Fibroblast of skin of left quadriceps (primary cell): ENCODE results near the gene RSPH3.
"Not testable (repeated sequence)": the region's sequence is repeated elsewhere in the genome, so short reads cannot be mapped to it uniquely, and the experiment has no call there.

Experiments used
- DNase-seq, 2 experiments: peaks; one replicate each; pipeline ENCODE4 v3.0.0-alpha.2; 2013; ENCODE audit warnings: low read depth in 2 of 2

The RSPH3 gene

DNA sequence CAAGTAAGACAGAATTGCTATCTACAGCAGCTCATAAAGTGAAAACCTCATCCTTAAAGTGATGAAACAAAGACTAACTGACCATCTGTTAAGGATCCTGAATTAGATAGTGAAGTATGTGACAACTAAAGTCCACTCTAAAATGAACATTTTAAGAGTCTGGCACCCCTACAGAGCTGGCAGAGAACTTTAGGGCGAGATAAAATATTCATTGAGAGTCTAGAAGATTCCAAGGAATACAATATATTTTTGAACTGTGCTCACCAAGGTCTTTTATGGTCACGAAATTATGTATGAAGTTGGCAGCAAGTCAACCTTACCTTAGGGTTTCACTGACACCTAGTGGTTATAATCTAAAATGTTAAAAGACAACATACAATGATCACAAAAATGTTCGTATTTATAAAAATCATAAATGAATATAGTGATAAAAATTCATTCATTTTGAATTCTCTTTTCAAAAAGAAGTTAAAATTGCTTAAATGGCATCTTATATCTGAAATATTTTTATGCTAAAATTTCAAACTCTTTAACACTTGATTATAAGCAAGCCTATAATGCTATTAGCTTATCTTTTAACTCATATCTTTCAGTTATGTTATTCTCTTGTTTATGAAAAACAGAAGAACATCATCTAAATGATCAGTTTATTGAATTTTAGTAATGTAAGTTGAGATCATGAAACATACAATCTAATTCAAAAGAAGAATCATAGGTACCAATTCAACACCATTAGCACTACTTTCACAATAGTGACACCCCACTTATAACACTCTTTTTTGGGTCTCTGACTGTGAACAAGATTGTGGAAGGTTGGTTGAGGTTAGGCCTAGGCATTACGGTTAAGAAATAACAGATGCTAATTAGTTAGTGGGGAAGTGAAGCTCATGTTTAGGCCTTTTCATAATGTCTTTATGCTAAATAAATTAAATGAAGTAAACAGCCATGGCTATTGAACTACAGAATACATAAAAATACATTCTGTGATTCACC, 27.5 kb downstream of the RSPH3 start:
- DNase-seq, result peak; percentile 39 to 40

GRCh38 chr6:158970640-158971275, 29.2 kb downstream of the RSPH3 start:
- DNase-seq, result no peak

DNA sequence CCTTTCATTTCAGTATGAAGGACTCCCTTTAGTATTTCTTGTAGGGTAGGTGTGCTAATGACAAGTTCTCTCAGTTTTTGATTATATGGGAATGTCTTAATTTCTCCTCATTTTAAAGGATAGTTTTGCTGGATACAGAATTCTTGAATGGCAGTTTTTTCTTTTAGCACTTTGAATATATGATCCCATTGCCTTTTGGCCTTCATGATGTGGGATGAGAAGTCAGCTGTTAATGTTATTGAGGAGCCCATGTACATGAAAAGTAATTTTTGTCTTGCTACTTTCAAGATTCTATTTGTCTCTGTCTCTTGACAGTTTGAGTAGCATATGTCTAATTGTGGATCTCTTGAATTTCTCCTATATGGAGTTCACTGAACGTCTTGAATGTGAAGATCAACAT, 30.9 kb downstream of the RSPH3 start:
- DNase-seq, result no peak

DNA sequence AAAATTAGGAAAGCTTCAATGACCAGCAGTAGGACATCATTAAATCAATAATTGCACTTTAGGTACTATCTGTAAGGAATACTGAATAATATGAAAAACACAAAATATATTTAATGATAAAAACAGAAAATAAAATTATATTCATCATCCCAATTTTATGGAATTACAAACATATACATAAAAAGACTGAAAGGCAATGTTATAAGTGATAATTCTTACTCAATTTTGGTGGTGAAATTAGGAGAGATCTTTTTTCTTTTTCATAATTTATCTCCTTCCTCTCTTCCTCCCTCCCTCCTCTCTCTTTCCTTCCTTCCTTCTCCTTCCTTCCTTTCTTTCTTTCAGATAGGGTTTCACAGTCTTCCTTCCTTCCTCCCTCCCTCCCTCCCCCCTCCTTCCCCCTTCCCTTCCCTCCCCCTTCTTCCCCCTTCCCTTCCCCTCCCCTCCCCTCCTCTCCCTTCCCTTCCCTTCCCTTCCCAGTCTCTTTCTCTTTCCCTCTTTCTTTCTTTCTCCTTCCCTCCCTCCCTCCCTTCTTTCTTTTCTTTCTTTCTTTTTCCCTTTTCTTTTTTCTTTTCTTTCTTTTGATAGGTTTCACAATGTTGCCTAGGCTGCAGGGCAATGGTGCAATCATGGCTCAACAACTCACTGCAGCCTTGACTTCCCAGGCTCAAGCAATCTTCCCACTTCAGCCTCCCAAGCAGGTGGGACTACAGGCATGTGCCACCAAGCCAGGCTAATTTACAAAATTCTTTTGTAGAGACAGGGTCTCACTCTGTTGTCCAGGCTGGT, 36.8 kb downstream of the RSPH3 start:
- no peak for DNase-seq

DNA sequence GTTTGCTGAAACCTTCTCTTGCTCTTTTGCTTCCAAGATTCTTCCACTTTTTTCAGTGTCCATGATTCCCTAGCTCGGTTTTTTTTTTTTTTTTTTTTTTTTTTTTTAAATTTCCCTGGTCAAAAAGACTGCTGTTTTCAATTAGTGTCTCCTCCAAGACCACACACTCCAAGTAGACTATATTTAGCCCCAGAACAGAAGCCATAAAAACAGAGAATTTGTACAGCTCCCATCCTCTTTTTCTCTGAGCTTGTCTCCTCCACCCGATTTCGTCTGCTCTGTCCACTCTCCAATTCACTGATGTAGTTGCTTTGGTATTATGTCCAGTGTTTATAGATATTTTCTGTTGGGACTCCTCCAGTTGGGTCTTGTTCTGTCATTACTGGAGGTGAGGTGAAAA, 37.6 kb downstream of the RSPH3 start:
- DNase-seq, result peak; percentile 17 to 32

GRCh38 chr6:158960026-158960425, 40.0 kb downstream of the RSPH3 start:
- no peak for DNase-seq

GRCh38 chr6:158959552-158959951, 40.5 kb downstream of the RSPH3 start:
- no peak for DNase-seq

GRCh38 chr6:158958504-158959386, 41.3 kb downstream of the RSPH3 start:
- no peak for DNase-seq

GRCh38 chr6:158955255-158955654, 44.7 kb downstream of the RSPH3 start:
- DNase-seq, result no peak

DNA sequence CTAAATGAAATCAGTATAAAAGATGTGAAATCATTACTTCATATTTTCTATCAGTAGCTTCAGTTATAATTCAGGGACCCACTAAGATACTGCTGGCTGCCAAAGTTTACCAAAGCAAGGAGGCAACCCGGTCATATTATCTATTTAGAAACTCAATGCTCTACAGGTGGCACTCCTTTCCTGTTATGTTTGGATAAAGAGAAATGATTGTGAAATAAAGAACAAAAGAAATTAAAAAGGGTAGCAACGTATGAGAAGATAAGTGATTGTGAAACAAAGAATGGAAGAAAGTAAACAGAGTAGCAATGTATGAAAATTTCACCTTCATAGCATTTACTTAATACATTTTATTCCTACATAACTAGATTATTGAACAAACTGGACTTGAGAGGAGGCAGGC, 45.2 kb downstream of the RSPH3 start:
- DNase-seq, result no peak

DNA sequence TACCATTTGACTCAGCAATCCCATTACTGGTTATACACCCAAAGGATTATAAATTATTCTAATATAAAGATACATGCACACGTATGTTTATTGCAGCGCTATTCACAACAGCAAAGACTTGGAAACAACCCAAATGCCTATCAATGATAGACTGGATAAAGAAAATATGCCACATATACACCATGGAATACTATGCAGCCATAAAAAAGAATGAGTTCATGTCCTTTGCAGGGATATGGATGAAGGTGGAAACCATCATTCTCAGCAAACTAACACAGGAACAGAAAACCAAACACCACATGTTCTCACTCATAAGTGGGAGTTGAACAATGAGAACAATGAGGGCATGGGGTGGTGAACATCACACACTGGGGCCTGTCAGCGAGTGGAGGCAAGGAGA, 48.0 kb downstream of the RSPH3 start:
- not testable (repeated sequence) for DNase-seq

DNA sequence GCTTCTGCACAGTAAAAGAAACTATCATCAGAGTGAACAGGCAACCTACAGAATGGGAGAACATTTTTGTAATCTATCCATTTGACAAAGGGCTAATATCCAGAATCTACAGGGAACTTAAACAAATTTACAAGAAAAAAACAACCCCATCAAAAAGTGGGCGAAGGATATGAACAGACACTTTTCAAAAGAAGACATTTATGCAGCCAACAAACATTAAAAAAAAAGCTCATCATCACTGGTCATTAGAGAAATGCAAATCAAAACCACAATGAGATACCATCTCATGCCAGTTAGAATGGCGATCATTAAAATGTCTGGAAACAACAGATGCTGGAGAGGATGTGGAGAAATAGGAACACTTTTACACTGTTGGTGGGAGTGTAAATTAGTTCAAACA, 48.4 kb downstream of the RSPH3 start:
- not testable (repeated sequence) for DNase-seq

DNA sequence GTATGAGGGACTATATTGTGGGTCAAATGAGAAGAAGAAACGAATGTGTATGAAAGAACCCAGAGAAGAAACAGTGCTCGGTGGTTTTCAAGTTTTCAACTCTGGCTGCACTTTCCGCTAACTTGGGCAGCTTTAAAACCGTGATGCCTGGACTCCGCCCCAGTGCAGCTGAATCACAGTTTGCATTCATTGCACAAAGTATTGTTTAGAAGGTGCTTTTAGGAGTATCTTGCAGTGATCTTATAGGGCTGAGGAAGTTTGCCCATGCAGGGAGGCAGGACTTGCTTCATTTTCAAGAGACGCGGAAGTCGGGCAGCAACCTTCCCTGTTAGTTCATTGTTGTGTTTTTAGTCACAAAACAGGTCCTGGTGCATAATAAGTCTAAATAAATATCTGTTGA, 52.7 kb downstream of the RSPH3 start:
- no peak for DNase-seq

DNA sequence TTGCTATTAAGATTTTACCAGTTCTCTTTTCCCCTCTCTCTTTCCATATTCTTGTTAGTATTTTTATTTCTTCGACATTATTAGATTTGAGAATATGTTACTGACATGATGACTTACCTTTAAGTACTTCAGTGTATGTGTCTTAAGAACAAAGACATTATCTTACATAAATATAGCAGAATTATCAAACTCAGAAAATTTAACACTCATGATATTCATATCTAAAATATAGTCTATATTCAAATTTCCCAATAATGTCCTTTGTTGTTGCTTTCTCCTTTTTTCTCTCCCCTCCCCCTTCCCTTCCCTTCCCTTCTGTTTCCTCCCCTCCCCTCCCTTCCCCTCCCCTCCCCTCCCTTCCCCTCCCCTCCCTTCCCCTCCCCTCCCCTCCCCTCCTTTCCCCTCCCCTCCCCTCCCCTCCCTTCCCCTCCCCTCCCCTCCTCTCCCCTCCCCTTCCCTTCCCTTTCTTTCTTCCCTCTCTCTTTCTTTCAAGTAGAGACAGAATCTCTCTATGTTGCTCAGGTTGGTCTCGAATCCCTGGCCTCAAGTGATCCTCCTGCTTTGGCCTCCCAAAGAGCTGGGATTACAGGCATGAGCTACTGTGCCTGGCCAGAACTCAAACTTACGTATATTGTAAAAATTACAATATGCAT, 56.5 kb downstream of the RSPH3 start:
- no peak for DNase-seq

GRCh38 chr6:158942349-158942748, 57.7 kb downstream of the RSPH3 start:
- no peak for DNase-seq

DNA sequence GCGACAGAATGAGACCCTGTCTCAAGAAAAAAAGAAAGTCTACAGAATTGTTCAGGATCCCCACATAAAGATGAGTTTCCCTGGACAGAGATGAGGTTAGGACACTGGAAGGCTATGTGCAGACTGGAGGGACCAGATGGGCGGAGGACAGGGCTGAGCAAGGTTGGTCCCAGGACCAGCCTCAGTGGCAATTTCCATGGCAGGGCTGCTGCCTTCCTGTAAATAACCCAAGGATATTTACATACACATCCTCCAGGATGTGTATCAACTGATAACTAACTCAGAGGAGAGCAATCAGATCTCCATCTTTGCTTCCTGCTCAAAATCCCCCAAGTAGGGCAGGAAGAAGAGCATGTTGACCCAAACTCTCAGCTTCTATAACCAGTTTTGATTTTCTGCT, 58.8 kb downstream of the RSPH3 start:
- no peak for DNase-seq

GRCh38 chr6:158939255-158940159, 60.5 kb downstream of the RSPH3 start:
- no peak for DNase-seq

- no peak for DNase-seq
Measured at GRCh38 chr6:158938811-158939254, 61.2 kb downstream of the RSPH3 start.

DNA sequence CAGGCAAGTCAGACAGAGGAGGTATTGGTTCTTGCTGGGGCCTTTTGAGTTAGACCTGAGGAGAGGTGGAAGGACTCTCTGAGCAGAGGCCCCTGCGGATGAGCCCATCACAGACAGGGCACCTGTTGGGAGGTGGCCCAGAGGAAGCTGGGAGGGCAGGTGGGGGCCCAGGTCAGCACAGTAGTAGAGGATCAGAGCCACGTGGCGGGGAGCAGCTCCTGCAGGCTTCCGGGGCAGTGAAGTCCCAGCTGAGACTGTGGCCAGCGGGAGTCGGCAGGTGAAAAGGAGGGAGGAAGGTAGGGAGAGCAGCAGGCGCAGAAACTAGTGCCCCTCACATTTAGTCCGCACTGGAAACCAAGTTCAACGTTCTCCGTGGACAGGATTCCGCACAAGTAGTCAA, 61.8 kb downstream of the RSPH3 start:
- no peak for DNase-seq

- DNase-seq, result no peak
Measured at GRCh38 chr6:158934157-158934556, 65.8 kb downstream of the RSPH3 start.
